Body of pancreas (tissue), 4 donors: Measurements from ENCODE around the gene AQP6.

ENCODE experiments used
- POLR2A ChIP-seq, 3 donors: fragments of 450-650 bp; IDR thresholded peaks; one replicate each; pipeline ENCODE4 v1.6.1; 2016; ENCODE audit warnings: antibody characterized with exemption in 3 of 3, mild to moderate bottlenecking in 2 of 3
- TF ChIP-seq, protein P1 (sequence below), 7 experiments: fragments of 450-650 bp in 4 of 7; fragments of 200-600 bp in 3 of 7; sonication (generic) in 3 of 7; IDR thresholded peaks; one replicate each; pipeline ENCODE4 v1.5.1; 2016 to 2019; ENCODE audit warnings: antibody characterized with exemption in 7 of 7

DNA sequence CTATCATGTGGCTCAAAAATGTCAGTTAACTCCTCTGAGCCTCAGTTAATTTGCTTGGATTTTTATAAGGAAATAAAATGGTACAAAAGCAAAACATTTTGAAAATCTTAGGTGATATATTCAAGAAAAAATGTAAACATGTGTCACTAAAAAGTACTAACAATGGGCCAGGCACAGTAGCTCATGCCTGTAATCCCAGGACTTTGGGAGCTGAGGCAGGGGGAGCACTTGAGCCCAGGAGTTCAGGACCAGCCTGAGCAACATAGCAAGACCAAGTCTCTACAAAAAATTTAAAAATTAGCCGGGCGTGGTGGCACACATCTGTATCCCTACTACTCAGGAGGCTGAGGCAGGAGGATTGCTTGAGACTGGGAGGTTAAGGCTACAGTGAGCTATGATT is 25.7 kb downstream of the AQP6 start:
- TF ChIP-seq, protein P1, sequence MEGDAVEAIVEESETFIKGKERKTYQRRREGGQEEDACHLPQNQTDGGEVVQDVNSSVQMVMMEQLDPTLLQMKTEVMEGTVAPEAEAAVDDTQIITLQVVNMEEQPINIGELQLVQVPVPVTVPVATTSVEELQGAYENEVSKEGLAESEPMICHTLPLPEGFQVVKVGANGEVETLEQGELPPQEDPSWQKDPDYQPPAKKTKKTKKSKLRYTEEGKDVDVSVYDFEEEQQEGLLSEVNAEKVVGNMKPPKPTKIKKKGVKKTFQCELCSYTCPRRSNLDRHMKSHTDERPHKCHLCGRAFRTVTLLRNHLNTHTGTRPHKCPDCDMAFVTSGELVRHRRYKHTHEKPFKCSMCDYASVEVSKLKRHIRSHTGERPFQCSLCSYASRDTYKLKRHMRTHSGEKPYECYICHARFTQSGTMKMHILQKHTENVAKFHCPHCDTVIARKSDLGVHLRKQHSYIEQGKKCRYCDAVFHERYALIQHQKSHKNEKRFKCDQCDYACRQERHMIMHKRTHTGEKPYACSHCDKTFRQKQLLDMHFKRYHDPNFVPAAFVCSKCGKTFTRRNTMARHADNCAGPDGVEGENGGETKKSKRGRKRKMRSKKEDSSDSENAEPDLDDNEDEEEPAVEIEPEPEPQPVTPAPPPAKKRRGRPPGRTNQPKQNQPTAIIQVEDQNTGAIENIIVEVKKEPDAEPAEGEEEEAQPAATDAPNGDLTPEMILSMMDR (IDR thresholded peaks at IDR 0.05), result no peak
- TF ChIP-seq POLR2A (IDR thresholded peaks at IDR 0.05), result no peak
